SKM-1 (cell line): ENCODE results near the gene ATL1.
"Not testable (repeated sequence)": the region's sequence is repeated elsewhere in the genome, so short reads cannot be mapped to it uniquely, and the experiment has no call there.

Source experiments
- DNase-seq: peaks from one replicate; lab custom pipeline; 2025; ENCODE audit not compliant: unreplicated experiment; lab: John Stamatoyannopoulos, UW

The ATL1 gene

GRCh38 chr14:50534416-50534815 lies 25.5 kb upstream of the ATL1 start:
- DNase-seq, result no peak

- no peak for DNase-seq
Observed at GRCh38 chr14:50534997-50535396, 24.9 kb upstream of the ATL1 start.

DNA sequence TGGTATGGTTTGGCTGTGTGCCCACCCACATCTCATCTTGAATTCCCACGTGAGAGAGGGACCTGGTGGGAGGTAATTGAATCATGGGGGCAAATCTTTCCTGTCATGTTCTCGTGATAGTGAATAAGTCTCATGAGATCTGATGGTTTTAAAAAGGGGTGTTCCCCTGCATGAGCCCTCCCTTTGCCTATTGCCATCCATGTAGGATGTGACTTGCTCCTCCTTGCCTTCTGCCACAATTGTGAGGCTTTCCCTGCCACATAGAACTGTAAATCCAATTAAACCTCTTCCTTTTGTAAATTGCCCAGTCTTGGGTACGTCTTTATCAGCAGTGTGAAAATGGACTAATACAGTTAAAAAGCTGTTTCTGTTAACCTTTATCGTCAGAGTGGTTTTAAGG lies 21.9 kb upstream of the ATL1 start:
- DNase-seq, result not testable (repeated sequence)

DNA sequence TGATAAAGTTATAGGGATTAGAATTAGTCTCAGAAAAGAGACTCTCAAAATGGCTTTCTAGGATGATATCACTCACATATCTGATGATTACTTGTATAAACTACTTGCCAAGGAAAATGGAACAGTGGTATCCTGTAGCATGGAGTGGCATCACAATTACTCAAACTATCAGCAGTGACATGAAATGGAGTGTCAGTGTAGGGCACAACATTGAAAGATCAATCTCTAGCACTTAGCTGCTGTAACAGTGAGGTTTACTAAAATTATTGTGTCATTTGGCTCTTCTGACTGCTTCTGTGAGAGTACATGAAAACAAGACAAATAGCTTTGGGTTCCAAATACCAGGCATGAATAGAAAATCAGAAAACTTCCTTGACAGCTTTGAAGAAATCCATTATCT lies 20.9 kb upstream of the ATL1 start:
- DNase-seq, result no peak

- no peak for DNase-seq
Observed at GRCh38 chr14:50541159-50541567, 18.8 kb upstream of the ATL1 start.

- no peak for DNase-seq
Observed at GRCh38 chr14:50542941-50543418, 17.0 kb upstream of the ATL1 start.

GRCh38 chr14:50544911-50545310 lies 15.0 kb upstream of the ATL1 start:
- DNase-seq, result no peak

DNA sequence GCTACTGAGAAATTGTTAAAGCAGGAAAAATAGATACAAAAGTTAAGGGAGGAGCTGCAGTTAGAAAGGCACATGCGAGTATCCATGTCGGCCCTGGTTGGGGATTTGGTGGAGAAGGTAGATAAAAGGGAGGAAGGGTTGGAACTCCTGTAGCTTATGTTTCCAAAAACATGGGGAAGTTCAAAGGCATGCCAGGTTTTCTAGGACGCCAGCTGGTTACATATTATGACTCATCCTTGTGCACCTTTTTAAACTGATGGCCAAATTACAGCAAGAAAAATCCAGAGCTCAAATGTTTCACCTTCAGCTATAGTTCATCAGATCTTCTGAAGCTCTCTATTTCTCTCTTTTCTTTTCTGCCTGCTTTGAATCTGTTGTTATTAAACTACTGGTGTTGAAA lies 14.3 kb upstream of the ATL1 start:
- no peak for DNase-seq

DNA sequence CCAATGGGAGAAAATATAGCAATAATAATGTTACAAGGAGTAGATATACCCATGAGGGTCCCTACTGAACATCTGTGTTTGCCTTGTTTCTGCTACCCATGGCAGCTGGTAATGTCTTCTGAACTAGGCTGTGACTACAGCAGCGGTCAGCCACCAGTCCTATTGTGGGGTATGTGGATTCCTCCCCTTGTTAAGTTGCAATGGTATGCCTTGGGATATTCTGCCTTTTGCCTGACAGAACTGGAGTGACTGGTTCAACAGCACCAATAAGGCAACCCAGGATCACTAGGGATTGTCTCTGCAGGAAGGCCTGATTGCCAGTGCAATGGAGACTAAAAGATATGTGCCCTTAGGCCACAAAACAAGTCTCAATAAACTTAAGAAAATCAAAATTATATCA lies 9.7 kb upstream of the ATL1 start:
- DNase-seq, result no peak

DNA sequence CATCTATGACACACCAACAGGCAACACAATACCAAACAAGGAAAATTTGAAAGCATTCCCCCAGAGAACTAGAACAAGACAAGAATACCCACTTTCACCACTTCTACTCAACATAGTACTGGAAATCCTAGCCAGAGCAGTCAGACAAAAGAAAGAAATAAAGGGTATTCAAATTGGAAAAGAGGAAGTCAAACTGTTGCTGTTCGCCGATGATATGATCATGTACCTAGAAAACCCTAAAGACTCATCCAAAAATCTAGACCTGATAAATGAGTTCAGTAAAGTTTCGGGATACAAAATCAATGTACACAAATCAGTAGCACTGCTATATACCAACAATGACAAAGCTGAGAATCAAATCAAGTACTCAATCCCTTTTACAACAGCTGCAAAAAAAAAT lies 8.1 kb upstream of the ATL1 start:
- no peak for DNase-seq

GRCh38 chr14:50552796-50553195 lies 7.1 kb upstream of the ATL1 start:
- not testable (repeated sequence) for DNase-seq

DNA sequence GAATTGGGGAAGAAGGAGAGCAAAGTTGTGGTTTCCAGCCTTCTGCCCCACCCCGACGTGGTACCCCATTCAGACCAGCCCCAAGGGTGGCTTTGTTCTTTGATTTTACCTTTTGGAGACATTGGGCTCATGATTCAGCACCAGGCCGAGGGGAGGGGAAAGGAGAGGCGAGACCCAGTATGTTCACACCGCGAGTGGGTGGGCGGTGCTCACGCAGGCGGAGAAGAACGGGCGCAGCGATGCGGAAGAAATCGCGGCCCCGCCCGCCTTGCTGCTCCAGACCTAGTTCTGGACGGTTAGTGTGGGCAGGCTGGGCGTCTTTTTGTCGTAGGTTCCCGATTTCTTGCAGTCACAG lies 963 bp downstream of the ATL1 start:
- DNase-seq, result no peak

DNA sequence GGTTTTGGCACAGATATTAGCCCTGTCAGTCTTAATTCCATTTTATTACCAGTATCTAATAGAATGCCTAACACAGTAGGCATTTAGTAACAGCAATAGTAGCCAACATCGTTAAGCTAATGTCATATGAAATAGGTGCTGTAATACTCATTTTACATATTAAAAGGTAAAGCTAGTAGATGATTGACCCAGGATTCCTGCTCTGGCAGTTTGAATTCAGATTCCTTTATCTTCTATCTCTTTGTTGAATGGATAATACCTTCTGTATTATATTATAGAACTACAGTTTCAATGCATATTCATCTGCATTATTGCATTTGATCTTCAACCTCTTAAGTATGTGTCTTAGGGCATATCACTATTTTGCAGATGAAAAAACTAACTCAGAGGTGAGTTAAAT lies 2.9 kb downstream of the ATL1 start:
- no peak for DNase-seq

- no peak for DNase-seq
Observed at GRCh38 chr14:50569714-50570274, 9.8 kb downstream of the ATL1 start.

DNA sequence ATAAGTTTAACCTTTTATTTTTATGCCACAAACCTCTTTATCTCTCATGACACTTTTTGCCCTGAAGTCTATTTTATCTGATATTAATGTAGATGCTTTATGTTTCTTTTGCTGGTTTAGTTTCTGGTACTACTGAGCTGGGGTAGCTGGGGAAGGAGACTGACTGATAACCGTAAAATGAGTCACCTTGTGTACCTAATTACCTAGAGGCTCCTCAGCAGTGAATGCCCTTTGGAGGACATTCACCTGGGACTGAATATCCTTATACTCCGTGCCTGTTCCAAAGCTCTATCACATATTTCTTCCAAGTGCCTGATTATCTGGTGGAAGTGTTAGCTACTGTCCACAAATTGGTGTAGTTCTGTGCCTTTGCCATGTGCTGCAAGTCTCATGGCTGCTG lies 13.9 kb downstream of the ATL1 start:
- no peak for DNase-seq

DNA sequence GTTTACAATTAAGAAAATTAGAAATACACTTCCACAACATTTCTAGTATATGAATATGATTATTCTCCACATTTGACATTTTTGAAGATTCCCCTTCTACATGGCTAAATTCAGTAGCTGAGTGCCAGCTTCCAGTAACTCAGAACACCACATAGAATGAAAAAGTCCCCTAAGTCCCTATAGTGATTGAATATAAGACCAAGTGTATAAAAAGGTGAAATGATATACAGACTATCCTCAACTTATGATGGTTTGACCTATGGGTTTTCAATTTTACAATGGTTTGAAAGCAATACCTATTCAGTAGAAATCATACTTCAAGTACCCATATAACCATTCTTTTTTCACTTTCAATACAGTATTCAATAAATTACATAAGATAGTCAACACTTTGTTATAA lies 15.8 kb downstream of the ATL1 start:
- no peak for DNase-seq

DNA sequence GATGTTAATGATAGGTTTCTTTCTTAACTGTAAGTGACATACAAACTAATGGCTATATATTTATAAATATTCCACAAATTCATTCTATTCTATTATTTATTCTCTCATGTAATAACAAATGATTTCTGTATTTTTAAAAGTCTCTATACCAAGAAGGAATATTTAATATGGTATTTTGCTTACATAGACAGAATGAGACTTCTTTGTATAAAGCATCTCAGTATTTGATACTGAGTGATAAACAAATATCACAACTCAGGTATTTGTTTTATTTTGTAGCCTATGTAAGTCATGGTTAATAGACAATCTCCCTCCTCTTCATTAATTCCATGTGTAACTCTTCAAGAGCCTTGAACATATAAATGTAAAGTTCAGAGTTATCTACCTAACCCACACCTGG lies 18.0 kb downstream of the ATL1 start:
- no peak for DNase-seq

DNA sequence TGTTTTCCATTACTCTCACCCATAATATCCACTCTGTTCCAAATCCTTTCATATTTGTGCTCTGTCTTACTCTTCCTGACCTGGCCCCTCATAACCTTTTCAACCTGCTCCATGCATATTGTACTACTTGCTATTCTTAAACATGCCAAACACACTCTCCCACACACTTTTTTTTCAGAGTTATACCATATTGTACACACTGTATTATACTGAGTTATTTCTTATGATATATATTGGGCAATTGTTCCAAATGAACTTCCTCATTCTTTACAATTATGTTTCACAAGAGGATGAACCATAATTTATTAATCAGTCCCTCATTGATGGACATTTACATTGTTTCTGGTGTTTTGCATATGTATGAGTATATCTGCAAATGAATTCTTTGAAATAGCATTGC lies 18.5 kb downstream of the ATL1 start:
- DNase-seq, result no peak

DNA sequence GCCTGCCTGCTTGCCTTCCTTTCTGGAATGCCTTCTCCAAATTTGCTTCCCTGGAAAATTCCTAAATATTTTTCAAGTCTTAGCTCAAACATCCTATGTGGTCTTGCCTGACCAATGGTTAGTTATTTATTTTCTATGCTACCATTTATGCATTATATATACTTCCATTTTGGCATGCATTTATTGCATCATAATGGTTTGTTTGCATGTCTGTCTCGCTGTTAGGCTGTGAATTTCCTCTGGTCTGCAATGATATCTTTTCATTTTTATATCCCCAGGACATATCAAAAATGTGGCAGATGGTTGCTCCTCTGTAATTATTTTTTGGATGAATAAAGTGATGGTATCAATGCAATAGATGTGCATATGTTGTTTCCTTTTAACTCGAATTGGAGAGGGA lies 30.5 kb downstream of the ATL1 start:
- DNase-seq, result no peak

GRCh38 chr14:50594577-50595316 lies 34.8 kb downstream of the ATL1 start:
- no peak for DNase-seq

GRCh38 chr14:50598765-50599164 lies 38.8 kb downstream of the ATL1 start:
- DNase-seq, result no peak

- no peak for DNase-seq
Observed at GRCh38 chr14:50599700-50600444, 39.9 kb downstream of the ATL1 start.
